PC-9 (cell line): ENCODE results near the gene SLC7A6. TPM values are rescaled to one million over a fixed set of nuclear protein-coding genes. Genes with fewer than 3 reads are reported as not detected.

Source experiments
- BruUV-seq: library from RNA; stranded (reverse); fragments of 400-500 nt; replicated peaks from 2 replicates; lab custom pipeline; 2021; lab: Mats Ljungman, UMichigan
- CTCF ChIA-PET: fragments of 300-600 bp; sonication (Branson Sonifier 250); formaldehyde crosslinking; loops from one replicate; lab custom pipeline; 2022; ENCODE audit warnings: antibody characterized with exemption; lab: Charles Lee
- POLR2A ChIA-PET: fragments of 300-600 bp; sonication (Branson Sonifier 250); formaldehyde crosslinking; loops from one replicate; lab custom pipeline; 2022; ENCODE audit warnings: antibody characterized with exemption; ENCODE audit not compliant: unreplicated experiment; lab: Charles Lee
- DNase-seq, 2 experiments: peaks; one replicate each; pipeline versions ENCODE4 v3.0.0 to v3.0.0-alpha.2; 2015 to 2022; ENCODE audit warnings: mixed read lengths in 1 of 2
- H2AFZ ChIP-seq: fragments of 200-600 bp; sonication (generic); 2 replicates; pipeline ENCODE4 v1.8.1; 2017; ENCODE audit warnings: antibody characterized with exemption
- H3F3A ChIP-seq: fragments of 200-600 bp; sonication (generic); 2 replicates; pipeline ENCODE4 v1.8.1; 2017; ENCODE audit warnings: antibody characterized with exemption, mild to moderate bottlenecking, low read depth; ENCODE audit not compliant: insufficient read depth
- H3K27ac ChIP-seq: fragments of 200-600 bp; sonication (generic); 2 replicates; pipeline ENCODE4 v1.6.1; 2016; ENCODE audit warnings: mixed run types
- H3K27me3 ChIP-seq: fragments of 200-600 bp; sonication (generic); 2 replicates; pipeline ENCODE4 v1.6.1; 2016; ENCODE audit warnings: low read depth, mixed run types; ENCODE audit not compliant: insufficient read depth
- H3K36me3 ChIP-seq: fragments of 200-600 bp; sonication (generic); 2 replicates; pipeline ENCODE4 v1.6.1; 2016; ENCODE audit warnings: low read depth, mixed run types
- H3K4me1 ChIP-seq: fragments of 200-600 bp; sonication (generic); replicated peaks from 2 replicates; pipeline ENCODE4 v1.6.1; 2016; ENCODE audit warnings: mixed run types; ENCODE audit not compliant: insufficient read depth
- H3K4me2 ChIP-seq: fragments of 200-600 bp; sonication (generic); 2 replicates; pipeline ENCODE4 v1.6.1; 2017; ENCODE audit warnings: mixed run types
- H3K4me3 ChIP-seq: fragments of 200-600 bp; sonication (generic); 2 replicates; pipeline ENCODE4 v1.6.1; 2016; ENCODE audit warnings: mixed run types
- H3K79me2 ChIP-seq: fragments of 200-600 bp; sonication (generic); 2 replicates; pipeline ENCODE4 v1.6.1; 2017; ENCODE audit warnings: low read depth, mixed run types
- H3K9me2 ChIP-seq: fragments of 200-600 bp; sonication (generic); 2 replicates; pipeline ENCODE4 v1.8.1; 2017; ENCODE audit warnings: mild to moderate bottlenecking; ENCODE audit not compliant: insufficient read depth
- H3K9me3 ChIP-seq: fragments of 200-600 bp; sonication (generic); 2 replicates; pipeline ENCODE4 v1.8.1; 2016; ENCODE audit warnings: low read depth; ENCODE audit not compliant: insufficient read depth
- H4K20me1 ChIP-seq: fragments of 200-600 bp; sonication (generic); 2 replicates; pipeline ENCODE4 v1.8.1; 2017; ENCODE audit not compliant: insufficient read depth
- EZH2 ChIP-seq: fragments of 200-600 bp; sonication (generic); IDR thresholded peaks from 2 replicates; pipeline ENCODE4 v1.8.0; 2017; ENCODE audit warnings: antibody characterized with exemption, low read depth
- intact Hi-C: fragments of 100-400 bp; cut with micrococcal nuclease; formaldehyde crosslinking; loops from one replicate; pipeline ENCODE4 v1.10.0; 2022; ENCODE audit not compliant: unreplicated experiment
- total RNA-seq: library from RNA; stranded (reverse); gene quantifications from 2 replicates; pipeline ENCODE4 v1.2.3, GENCODE V29; 2021
- TF ChIP-seq, protein P1 (sequence below): fragments of 200-600 bp; sonication (generic); conservative IDR thresholded peaks from 2 replicates; pipeline ENCODE4 v1.6.1; 2017; ENCODE audit warnings: mixed run types, antibody characterized with exemption, mild to moderate bottlenecking, moderate library complexity

SLC7A6 gene
- total RNA-seq, 1 experiment from 2014 or later: 44.7 TPM

DNA sequence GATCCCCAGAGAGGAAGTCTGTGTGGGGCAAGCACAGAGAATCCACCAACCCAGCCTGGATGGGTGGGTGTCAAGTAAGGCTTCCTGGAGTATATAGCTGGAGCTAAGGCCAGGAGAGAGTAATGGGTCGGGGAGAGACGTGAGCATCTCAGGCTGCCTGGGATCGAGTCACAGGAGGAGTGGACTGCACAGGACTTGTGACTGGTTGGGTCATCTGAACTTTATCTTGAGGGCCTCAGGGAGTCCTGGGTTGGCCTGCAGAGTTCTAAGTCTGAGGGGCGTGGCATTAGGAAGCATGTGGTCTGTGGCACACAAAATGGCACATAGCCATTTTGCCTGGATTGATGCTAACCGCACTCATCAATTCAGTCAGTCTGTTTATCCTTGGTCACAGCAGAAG lies 17.7 kb upstream of the SLC7A6 start:
- no peaks in the 10 kb centered on the region for H3K36me3 ChIP-seq
- ChIA-PET CTCF (no interaction called here), POLR2A (no interaction called here)
- H3K4me2 ChIP-seq: peak overlapping the region; percentile 94; the same call in 1 of the 2 replicates
- H3K79me2 ChIP-seq: peaks cover 14% of the 10 kb centered on the region; the same call in 1 of the 2 replicates
- no peak overlapping the region for H3K27ac ChIP-seq
- DNase-seq: no peak
- no peak overlapping the region for H2AFZ ChIP-seq
- no peaks in the 10 kb centered on the region for H4K20me1 ChIP-seq
- H3K4me3 ChIP-seq: no peak overlapping the region
- H3K27me3 ChIP-seq: no peaks in the 10 kb centered on the region
- H3K9me3 ChIP-seq: no peaks in the 10 kb centered on the region
- no peaks in the 10 kb centered on the region for H3K9me2 ChIP-seq
- H3K4me1 ChIP-seq: peaks cover 16% of the 10 kb centered on the region
- BruUV-seq: no TSS peak
- TF ChIP-seq, protein P1, sequence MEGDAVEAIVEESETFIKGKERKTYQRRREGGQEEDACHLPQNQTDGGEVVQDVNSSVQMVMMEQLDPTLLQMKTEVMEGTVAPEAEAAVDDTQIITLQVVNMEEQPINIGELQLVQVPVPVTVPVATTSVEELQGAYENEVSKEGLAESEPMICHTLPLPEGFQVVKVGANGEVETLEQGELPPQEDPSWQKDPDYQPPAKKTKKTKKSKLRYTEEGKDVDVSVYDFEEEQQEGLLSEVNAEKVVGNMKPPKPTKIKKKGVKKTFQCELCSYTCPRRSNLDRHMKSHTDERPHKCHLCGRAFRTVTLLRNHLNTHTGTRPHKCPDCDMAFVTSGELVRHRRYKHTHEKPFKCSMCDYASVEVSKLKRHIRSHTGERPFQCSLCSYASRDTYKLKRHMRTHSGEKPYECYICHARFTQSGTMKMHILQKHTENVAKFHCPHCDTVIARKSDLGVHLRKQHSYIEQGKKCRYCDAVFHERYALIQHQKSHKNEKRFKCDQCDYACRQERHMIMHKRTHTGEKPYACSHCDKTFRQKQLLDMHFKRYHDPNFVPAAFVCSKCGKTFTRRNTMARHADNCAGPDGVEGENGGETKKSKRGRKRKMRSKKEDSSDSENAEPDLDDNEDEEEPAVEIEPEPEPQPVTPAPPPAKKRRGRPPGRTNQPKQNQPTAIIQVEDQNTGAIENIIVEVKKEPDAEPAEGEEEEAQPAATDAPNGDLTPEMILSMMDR: no peak
- no peak for TF ChIP-seq EZH2
- 0 out of 2 replicates have a peak, but pooled peaks cover 5% of the 10 kb centered on the region for H3F3A ChIP-seq
- intact Hi-C loops: no loop called here

DNA sequence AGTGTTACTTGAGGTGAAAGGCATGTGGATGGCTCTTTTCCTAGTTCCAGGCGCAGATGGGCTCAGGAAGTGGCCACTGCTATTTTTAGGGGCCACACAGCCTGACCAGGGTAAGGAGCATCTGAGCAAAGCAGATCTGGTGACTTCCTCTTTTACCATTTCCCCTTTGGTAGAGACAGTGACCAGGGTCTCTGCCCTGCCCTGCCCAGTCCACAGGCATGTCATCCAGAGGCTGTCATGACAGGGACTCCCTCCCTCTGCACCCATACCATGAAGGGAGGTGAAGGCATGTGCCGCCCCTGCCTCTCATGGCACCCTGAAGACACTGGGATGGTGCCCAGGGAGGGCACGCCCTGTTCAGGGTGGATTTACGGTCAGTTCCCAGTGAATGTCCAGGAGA lies 16.9 kb upstream of the SLC7A6 start:
- no peak for DNase-seq
- no peaks in the 10 kb centered on the region for H3K9me2 ChIP-seq
- 0 out of 2 replicates have a peak, but pooled peaks cover 5% of the 10 kb centered on the region for H3F3A ChIP-seq
- no peaks in the 10 kb centered on the region for H3K36me3 ChIP-seq
- H2AFZ ChIP-seq: no peak overlapping the region
- H3K9me3 ChIP-seq: no peaks in the 10 kb centered on the region
- H3K4me3 ChIP-seq: no peak overlapping the region
- POLR2A ChIA-PET: no interaction called here
- no peaks in the 10 kb centered on the region for H3K27me3 ChIP-seq
- no peak for TF ChIP-seq EZH2
- TF ChIP-seq, protein P1: no peak
- H3K4me1 ChIP-seq: peaks cover 16% of the 10 kb centered on the region
- H4K20me1 ChIP-seq: no peaks in the 10 kb centered on the region
- intact Hi-C loops: no loop called here
- CTCF ChIA-PET: no interaction called here
- H3K27ac ChIP-seq: no peak overlapping the region
- no peak overlapping the region for H3K4me2 ChIP-seq
- no TSS peak for BruUV-seq
- peaks cover 14% of the 10 kb centered on the region; the same call in 1 of the 2 replicates for H3K79me2 ChIP-seq

DNA sequence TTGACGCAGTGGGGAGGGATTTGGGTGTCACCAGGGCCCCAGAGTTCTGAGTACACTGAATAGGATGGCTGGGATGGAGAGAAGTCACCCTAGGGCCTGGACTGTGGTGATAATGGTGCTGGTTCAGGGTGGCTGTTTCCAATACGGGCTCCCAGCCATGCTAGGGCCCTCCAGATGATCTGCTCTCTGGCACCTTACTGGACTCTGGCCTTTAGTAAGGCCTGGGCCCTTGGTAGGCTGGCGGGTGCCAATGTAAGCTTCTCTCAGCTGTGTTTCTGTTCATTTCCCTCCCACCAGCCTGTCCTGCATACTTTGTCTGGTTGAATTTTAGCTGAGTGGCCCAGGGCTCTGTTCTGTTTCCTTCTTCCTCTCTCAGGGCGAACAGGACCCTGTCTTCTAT lies 16.4 kb upstream of the SLC7A6 start:
- H3K9me2 ChIP-seq: no peaks in the 10 kb centered on the region
- H3K4me3 ChIP-seq: no peak overlapping the region
- H3K36me3 ChIP-seq: no peaks in the 10 kb centered on the region
- TF ChIP-seq, protein P1: no peak
- no peak for TF ChIP-seq EZH2
- ChIA-PET CTCF (no interaction called here), POLR2A (no interaction called here)
- H3K27me3 ChIP-seq: no peaks in the 10 kb centered on the region
- no peak for DNase-seq
- H4K20me1 ChIP-seq: no peaks in the 10 kb centered on the region
- no TSS peak for BruUV-seq
- H3K4me1 ChIP-seq: peaks cover 16% of the 10 kb centered on the region
- no peak overlapping the region for H3K27ac ChIP-seq
- no peak overlapping the region for H2AFZ ChIP-seq
- H3K79me2 ChIP-seq: peaks cover 14% of the 10 kb centered on the region; the same call in 1 of the 2 replicates
- H3K4me2 ChIP-seq: no peak overlapping the region
- H3K9me3 ChIP-seq: no peaks in the 10 kb centered on the region
- 0 out of 2 replicates have a peak, but pooled peaks cover 5% of the 10 kb centered on the region for H3F3A ChIP-seq
- intact Hi-C loops: no loop called here
